GM21825 (cell line): Measurements from ENCODE around the gene TLCD1.
"Not testable (repeated sequence)": the region's sequence is repeated elsewhere in the genome, so short reads cannot be mapped to it uniquely, and the experiment has no call there.

Source experiments
- ATAC-seq: cut with Tn5 transposase; IDR thresholded peaks from one replicate; pipeline ENCODE4 v1.9.1; 2021; ENCODE audit warnings: mild to moderate bottlenecking, moderate library complexity; ENCODE audit not compliant: unreplicated experiment

TLCD1 gene

GRCh38 chr17:28729950-28730330 is 3.9 kb upstream of the TLCD1 start:
- no peak for ATAC-seq

GRCh38 chr17:28728364-28729200 is 2.5 kb upstream of the TLCD1 start, which contains the start of gene NEK8:
Gene NEK8, plus strand, starts transcription at chr17:28728788. Its CDS starts 26 bp downstream, at chr17:28728814.
- peak; percentile 35 for ATAC-seq

- peak; percentile 38 for ATAC-seq
Observed at GRCh38 chr17:28726627-28727491, 826 bp upstream of the TLCD1 start.

GRCh38 chr17:28725660-28726225 is 290 bp downstream of the TLCD1 start:
- ATAC-seq: no peak

DNA sequence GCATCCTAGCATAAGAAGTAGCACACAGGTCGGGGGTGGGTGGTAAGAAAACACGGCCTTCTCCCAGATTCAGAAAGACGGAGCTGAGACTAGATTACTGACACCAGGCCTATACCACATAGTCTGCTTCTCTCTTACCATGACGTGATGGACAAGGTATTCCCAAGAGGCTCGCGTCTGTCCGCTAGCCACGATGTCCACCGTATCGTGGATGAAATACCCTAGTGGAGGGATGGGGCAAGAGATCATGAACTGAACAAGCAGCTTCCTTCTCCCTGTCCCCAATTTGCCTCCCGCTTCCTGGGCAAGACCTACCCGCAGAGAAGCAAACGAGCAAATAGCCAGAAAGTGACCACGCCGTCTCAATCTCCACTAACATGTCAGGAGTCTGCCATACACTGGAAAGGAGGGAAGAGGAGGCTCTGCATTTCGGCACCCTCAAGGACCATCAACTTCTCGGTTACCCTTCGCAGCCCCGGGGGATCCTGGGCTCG is 820 bp downstream of the TLCD1 start:
- ATAC-seq: no peak

DNA sequence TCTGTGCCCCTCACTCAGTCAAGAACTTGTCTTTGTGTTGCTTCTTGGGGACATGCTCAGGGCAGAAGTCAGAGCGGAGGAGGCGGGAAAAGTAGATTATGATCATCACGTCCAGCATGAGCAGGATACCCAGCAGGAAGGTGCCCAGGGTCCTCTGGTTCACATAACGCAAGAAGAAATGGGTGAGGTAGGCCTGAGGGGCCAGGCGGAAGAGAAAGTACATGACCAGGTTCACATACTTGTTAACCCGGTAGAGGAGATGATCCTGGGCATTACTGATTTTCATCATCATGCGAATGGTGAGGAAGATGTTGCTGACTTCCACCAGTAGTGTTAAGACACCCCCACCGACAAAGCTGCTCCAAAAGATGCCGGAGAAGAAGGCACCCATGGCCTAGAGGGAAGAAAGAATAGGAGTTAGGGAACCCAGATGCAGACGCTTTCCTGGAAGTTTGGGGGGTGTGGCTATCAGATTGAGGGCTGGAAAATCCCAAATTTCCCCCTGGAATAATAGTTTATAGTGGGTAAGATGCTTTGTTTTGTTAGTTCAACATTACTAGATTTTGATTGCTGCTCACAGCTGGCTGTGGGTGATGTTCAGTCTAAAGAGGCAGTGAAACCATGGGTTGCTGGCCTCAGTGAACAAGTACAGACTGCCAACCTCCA is 1.4 kb downstream of the TLCD1 start:
- ATAC-seq: no peak

DNA sequence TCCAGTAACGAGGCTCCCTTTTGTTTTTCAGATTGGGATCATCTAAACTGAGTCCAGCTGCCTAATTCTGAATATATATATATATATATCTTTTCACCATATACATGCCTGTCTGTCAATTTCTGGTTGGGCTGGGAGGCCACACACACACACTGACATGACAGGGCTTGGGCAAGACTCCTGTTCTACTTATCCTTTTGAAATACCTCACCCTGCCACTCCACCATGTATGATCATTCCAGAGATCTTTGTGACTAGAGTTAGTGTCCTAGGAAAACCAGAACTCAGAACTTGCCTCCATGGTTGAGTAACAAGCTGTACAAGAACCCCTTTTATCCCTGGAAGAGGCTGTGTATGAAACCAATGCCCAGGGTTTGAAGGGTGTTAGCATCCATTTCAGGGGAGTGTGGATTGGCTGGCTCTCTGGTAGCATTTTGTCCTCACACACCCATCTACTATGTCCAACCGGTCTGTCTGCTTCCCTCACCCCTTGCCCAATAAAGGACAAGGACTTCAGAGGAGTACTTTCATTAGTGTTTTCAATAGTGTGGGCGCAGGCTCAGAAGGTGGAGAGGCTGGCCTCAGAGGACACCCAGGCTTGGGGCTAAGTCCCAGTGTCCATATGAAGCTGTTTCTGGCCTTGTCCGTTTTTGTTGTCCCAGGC is 2.1 kb downstream of the TLCD1 start:
- ATAC-seq: not testable (repeated sequence)

DNA sequence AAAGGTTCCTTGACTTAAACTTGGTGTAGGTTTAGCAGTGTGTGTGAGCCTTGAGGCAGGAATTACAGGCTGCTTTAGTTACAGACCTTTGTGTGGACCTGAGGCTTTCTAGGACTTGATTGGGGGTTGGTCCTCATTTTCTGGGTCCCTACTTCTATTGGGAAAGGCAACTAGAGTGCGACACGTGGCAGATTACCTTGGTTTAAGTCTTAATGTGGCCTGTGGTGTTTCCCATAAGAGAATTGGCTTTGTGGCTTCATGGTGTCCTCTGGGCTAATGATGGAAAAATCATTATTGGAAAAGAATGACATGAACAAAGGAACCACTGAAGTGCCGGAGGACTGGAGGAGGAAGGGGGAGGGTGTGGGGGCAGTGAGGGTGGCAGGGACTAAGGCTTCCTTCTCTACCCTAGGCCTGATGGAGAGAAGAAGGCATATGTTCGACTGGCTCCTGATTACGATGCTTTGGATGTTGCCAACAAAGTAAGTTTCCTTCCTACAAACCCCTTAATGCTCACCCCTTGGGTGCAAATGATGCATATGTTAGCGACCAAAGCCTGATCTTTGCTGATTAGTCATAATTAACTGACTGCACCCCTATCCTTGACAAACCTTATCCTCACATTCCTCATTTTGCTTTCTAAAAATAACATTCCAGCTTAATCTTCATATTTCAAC is 2.7 kb downstream of the TLCD1 start:
- ATAC-seq: no peak

DNA sequence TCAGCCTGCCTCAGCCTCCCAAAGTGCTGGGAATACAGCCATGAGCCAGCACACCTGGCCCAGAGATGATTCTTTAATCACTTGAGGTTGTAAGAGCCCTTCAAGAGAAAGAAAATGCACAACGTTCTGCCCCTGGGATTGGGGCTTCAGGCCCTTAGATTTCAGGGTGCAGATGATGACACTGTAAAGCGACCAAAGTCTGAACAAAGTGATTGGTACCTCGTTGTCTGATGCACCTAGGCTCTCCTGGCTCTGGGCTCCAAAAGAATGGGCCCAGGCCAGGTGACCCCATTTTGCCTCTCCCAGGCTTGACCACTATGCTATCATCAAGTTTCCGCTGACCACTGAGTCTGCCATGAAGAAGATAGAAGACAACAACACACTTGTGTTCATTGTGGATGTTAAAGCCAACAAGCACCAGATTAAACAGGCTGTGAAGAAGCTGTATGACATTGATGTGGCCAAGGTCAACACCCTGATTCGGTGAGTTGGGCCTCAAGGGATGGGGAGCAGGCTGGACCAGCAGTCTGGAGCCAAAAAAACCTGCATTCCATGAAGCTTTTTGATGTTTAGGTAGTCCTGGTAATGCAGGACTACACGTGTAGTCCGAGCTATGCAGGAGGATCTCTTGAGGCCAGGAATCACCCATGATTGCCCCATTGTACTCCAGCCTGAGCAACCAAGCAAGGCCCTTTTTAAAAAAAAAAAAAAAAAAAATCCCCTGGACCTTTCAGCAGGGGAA is 3.4 kb downstream of the TLCD1 start:
- no peak for ATAC-seq

DNA sequence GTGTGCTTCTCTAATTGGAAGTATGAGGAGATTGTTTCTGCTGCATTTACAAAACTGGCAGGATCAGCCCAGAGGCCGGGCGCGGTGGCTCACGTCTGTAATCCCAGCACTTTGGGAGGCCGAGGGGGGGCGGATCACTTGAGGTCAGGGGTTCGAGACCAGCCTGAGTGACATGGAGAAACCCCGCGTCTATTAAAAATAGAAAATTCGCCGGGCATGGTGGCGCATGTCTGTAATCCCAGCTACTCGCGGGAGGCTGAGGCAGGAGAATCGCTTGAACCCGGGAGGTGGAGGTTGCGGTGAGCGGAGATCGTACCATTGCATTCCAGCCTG is 5.1 kb downstream of the TLCD1 start:
- ATAC-seq: not testable (repeated sequence)

GRCh38 chr17:28720247-28720996 is 5.6 kb downstream of the TLCD1 start:
- no peak for ATAC-seq

DNA sequence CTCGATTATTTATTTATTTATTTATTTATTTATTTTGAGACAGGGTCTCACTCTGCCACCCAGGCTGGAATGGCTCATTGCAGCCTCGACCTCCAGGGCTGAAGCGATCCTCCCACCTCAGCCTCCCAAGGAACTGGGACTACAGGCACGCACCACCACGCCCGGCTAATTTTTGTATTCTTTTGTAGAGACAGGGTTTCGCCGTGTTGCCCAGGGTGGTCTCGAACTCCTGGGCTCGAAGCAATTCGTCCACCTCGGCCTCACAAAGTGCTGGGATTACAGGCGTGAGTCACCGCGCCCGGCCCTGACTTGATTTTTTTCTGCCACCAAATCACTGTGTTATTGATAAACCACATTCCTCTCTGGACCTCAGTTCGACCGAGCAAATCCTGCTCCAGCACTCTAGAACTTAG is 7.0 kb downstream of the TLCD1 start:
- no peak for ATAC-seq

DNA sequence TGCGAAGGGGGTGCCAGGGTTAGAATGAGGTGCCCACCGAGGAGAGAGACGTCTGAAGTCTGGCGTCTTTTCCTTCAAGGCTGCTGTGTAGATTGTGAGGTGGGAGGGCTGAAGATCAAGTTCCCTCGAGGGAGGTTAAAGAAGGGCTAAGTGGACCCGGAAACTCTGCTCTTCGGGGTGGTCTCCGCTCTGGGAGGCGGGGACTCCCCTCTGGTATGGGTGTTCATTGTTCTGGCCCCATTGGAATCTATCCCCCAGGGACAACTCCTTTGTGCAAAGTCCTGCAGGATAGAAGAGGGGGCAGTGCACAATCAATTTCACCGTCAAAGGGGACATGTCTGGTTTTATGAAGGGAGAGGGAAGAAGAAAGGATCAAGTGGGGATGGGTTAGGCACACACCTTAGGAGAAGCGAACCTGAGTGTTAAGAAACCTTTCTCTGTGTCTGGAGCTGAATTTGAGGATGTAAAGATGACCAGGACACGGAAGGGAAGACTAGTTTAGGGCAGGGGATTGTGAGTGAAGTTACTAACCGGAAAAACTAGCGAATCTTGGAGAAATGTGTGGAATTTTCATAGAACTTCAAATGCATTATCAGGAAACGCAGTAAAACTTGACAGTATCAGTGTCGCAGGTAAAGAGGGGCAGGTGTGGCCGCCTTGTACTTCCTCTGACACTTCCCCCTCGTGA is 7.6 kb downstream of the TLCD1 start:
- no peak for ATAC-seq

DNA sequence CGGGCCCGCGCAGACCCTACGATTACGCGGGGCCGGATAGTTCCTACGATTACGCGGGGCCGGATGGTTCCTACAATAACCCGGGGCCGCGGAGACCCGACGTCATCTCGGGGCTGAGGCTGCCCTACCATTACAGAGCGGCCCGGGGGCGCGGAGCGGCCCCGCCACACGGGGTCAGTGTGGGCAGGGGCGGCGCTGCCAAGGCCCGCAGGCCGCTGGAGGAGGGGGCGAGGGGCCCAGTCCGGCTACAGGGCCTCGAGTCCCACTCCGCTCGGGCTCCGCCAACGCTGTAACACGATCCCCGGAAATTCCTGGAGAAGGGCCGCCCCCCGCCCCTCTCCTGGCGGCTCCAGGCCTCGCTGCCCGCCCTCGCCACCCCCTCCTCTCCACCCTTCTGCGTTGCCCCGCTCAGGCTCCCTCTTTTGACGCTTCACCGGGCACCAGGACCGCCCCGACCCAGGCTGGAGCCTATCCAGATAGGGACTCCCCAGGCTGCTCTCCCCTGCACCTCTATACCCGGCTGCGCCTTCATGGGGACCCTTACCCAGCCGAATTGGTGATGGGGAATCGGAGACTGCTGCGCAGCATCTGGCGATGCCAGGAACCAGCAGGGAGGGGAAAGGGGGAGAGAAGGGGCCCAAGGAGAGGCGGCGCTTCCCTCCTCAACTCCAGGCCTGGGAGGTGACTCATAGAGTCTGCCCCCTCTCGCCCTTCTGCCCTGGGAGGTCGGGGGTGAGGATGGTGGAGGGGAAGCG is 8.3 kb downstream of the TLCD1 start, which contains the start of gene RAB34:
Gene RAB34, minus strand, starts transcription at position 291 of the 755 bp plus-strand sequence. CDS start 602 bp downstream, outside the sequence.
- no peak for ATAC-seq

DNA sequence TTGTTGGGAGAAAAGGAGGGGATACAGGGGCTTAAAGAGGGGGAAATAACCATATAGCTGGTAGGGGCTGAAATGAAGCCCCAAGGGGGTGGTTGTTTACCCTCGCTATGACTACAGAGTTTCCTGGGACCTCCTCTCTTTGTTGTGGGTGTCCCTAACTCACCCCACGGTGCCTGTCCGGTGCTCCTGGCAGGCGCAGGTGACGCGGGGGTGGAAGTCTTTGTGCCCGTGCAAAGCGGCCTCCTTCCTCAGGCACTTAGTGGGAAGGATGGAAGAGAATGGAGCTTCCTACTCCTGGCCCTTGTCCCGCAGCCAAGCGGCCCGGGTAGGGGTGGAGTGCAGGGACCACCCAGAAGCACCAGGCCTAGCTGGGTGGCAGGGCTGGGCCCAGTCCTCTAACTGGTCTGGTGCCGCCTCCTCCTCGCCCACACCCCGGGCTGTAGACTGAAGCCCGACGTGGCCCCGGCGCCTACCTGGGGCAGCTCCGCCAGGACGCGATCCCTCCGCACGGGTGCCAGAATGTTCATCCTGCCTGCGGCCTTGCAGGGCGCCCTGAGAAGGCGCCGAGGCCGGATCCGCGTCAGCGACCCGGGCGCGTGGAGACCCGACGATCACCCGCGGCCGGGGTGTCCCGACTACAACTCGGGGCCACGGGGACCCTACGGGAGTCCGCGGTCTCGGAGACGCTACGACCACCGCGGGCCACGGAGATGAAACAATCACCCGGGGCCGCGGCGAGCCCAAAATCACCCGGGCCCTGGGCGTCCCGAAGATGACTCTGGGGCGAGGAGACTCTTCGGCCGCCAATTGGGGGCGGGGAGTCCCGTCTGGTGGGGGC is 9.1 kb downstream of the TLCD1 start:
- ATAC-seq: no peak

- no peak for ATAC-seq
Observed at GRCh38 chr17:28715217-28715616, 10.8 kb downstream of the TLCD1 start.
